HG02798 (cell line): ENCODE data around the gene LRRC18.

Experiments used
- ATAC-seq: cut with Tn5 transposase; IDR thresholded peaks from one replicate; pipeline ENCODE4 v1.9.1; 2021; ENCODE audit warnings: mild to moderate bottlenecking; ENCODE audit not compliant: unreplicated experiment, poor library complexity

The LRRC18 gene

GRCh38 chr10:48923748-48924147 lies 15.9 kb downstream of the LRRC18 start:
- ATAC-seq, result no peak

- no peak for ATAC-seq
Measured at GRCh38 chr10:48913674-48914073, 26.0 kb downstream of the LRRC18 start.

- no peak for ATAC-seq
Measured at GRCh38 chr10:48910548-48910947, 29.1 kb downstream of the LRRC18 start.

GRCh38 chr10:48907730-48908129 lies 31.9 kb downstream of the LRRC18 start:
- no peak for ATAC-seq

- ATAC-seq, result no peak
Measured at GRCh38 chr10:48906841-48907240, 32.8 kb downstream of the LRRC18 start.

- no peak for ATAC-seq
Measured at GRCh38 chr10:48905311-48905710, 34.3 kb downstream of the LRRC18 start.

- ATAC-seq, result no peak
Measured at GRCh38 chr10:48904861-48905260, 34.8 kb downstream of the LRRC18 start.

GRCh38 chr10:48903151-48903550 lies 36.5 kb downstream of the LRRC18 start:
- ATAC-seq, result no peak

- ATAC-seq, result no peak
Measured at GRCh38 chr10:48902096-48902495, 37.5 kb downstream of the LRRC18 start.

GRCh38 chr10:48901319-48901718 lies 38.3 kb downstream of the LRRC18 start:
- ATAC-seq, result no peak

- ATAC-seq, result no peak
Measured at GRCh38 chr10:48900371-48900801, 39.3 kb downstream of the LRRC18 start.

GRCh38 chr10:48899781-48900180 lies 39.9 kb downstream of the LRRC18 start:
- no peak for ATAC-seq

- no peak for ATAC-seq
Measured at GRCh38 chr10:48898426-48898825, 41.2 kb downstream of the LRRC18 start.

- no peak for ATAC-seq
Measured at GRCh38 chr10:48897441-48897790, 42.2 kb downstream of the LRRC18 start.

- ATAC-seq, result no peak
Measured at GRCh38 chr10:48896756-48897440, 42.7 kb downstream of the LRRC18 start.

- no peak for ATAC-seq
Measured at GRCh38 chr10:48895803-48896195, 43.8 kb downstream of the LRRC18 start.

GRCh38 chr10:48894911-48895802 lies 44.5 kb downstream of the LRRC18 start:
- ATAC-seq, result no peak

GRCh38 chr10:48890888-48891850 lies 48.5 kb downstream of the LRRC18 start:
- no peak for ATAC-seq

- no peak for ATAC-seq
Measured at GRCh38 chr10:48887982-48888381, 51.7 kb downstream of the LRRC18 start.

- no peak for ATAC-seq
Measured at GRCh38 chr10:48885376-48885775, 54.3 kb downstream of the LRRC18 start.
